Jurkat, Clone E6-1 (cell line): ENCODE results near the gene GPRIN1. TPM values are rescaled to one million over a fixed set of nuclear protein-coding genes. Genes with fewer than 3 reads are reported as not detected.

ENCODE experiments used
- DNase-seq: peaks from one replicate; pipeline ENCODE4 v3.0.0-alpha.2; 2011; ENCODE audit warnings: low read depth, low spot score
- H3K4me3 ChIP-seq: 2 replicates; pipeline ENCODE4 v1.5.1; 2011; ENCODE audit warnings: mild to moderate bottlenecking, low read length, control low read depth, moderate library complexity
- polyA plus RNA-seq: library from polyadenylated mRNA; unstranded; fragments of >200 nt; gene quantifications from one replicate; pipeline ENCODE4 v1.2.1, GENCODE V29; 2012; ENCODE audit warnings: missing spikeins; ENCODE audit not compliant: insufficient read length, insufficient read depth

The GPRIN1 gene
- polyA plus RNA-seq = 8.2 TPM

- peak within 1 kb of the TSS; percentile 55 for H3K4me3 ChIP-seq
- no peak for DNase-seq
Measured at GRCh38 chr5:176609724-176610434, at the start of gene GPRIN1. TSS of gene GPRIN1 (minus strand) at chr5:176610156. CDS start at chr5:176599834, 10,322 bp downstream.

- H3K4me3 ChIP-seq = no peak overlapping the region
- no peak for DNase-seq
Measured at GRCh38 chr5:176659512-176659839, 49.5 kb upstream of the GPRIN1 start.

GRCh38 chr5:176658817-176659511 is 49.0 kb upstream of the GPRIN1 start:
- peak; percentile 64 for DNase-seq
- peak overlapping the region; percentile 18; the same call in 1 of the 2 replicates for H3K4me3 ChIP-seq

- no peak overlapping the region for H3K4me3 ChIP-seq
- DNase-seq = peak; percentile 64
Measured at GRCh38 chr5:176658007-176658599, 48.1 kb upstream of the GPRIN1 start.

- DNase-seq = no peak
- H3K4me3 ChIP-seq = no peak overlapping the region
Measured at GRCh38 chr5:176656467-176656990, 46.6 kb upstream of the GPRIN1 start.

GRCh38 chr5:176654856-176655255 is 44.9 kb upstream of the GPRIN1 start:
- no peak for DNase-seq
- no peak overlapping the region for H3K4me3 ChIP-seq

- DNase-seq = no peak
- no peak overlapping the region for H3K4me3 ChIP-seq
Measured at GRCh38 chr5:176653401-176654385, 43.7 kb upstream of the GPRIN1 start.

GRCh38 chr5:176652136-176652535 is 42.2 kb upstream of the GPRIN1 start:
- DNase-seq = no peak
- no peak overlapping the region for H3K4me3 ChIP-seq

- DNase-seq = no peak
- no peak overlapping the region for H3K4me3 ChIP-seq
Measured at GRCh38 chr5:176651472-176651980, 41.6 kb upstream of the GPRIN1 start.

GRCh38 chr5:176650354-176650884 is 40.5 kb upstream of the GPRIN1 start:
- no peak overlapping the region for H3K4me3 ChIP-seq
- no peak for DNase-seq

- DNase-seq = no peak
- no peak overlapping the region for H3K4me3 ChIP-seq
Measured at GRCh38 chr5:176648474-176649194, 38.7 kb upstream of the GPRIN1 start.

- DNase-seq = no peak
- peak overlapping the region; percentile 67 for H3K4me3 ChIP-seq
Measured at GRCh38 chr5:176647843-176648473, 38.0 kb upstream of the GPRIN1 start.

GRCh38 chr5:176647030-176647842 is 37.3 kb upstream of the GPRIN1 start, which contains the start of gene TSPAN17:
TSS of gene TSPAN17 (plus strand) at chr5:176647484. CDS start at chr5:176647616, 132 bp downstream.
- peak; percentile 93 for DNase-seq
- H3K4me3 ChIP-seq = peak within 1 kb of the TSS; percentile 67

GRCh38 chr5:176646707-176647029 is 36.7 kb upstream of the GPRIN1 start:
- DNase-seq = no peak
- H3K4me3 ChIP-seq = peak overlapping the region; percentile 67

- no peak for DNase-seq
- peak overlapping the region; percentile 67 for H3K4me3 ChIP-seq
Measured at GRCh38 chr5:176646049-176646706, 36.2 kb upstream of the GPRIN1 start.
